ENCODE data around the gene HGD. TPM values are rescaled to one million over a fixed set of nuclear protein-coding genes. Genes with fewer than 3 reads are reported as not detected.
A peak's percentile ranks its signal among the peaks of the same experiment; 100 is the strongest.

The HGD gene
- total and polyA plus RNA-seq, 11 donors, result 0.16 to 0.62 (median 0.56) TPM; not detected in 8

DNA sequence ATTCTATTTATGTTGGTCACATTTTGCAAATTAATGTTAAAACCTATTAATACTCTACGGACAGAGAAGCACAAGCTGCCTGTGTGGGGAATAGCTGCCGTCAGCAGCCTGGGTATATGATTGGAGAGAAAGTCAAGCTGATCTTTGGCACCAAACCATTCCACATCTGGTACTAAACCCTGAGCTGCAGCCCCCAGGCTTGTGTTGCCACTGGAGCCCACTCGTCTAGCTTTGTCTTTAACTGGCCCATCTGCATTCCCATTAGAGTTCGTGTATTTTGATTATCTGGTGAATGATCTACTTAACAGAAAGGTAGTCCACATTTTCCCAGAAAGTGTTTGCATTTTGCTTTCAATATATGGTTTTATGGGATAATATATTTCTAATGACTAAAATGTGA lies 80.5 kb downstream of the HGD start:
- DNase-seq, result no peak
- H3K9me3 ChIP-seq, result no peaks in the 10 kb centered on the region
- H3K4me3 ChIP-seq, result no peak overlapping the region
- TF ChIP-seq POLR2A (IDR thresholded peaks at IDR 0.05), result no peak
- TF ChIP-seq, protein P1, sequence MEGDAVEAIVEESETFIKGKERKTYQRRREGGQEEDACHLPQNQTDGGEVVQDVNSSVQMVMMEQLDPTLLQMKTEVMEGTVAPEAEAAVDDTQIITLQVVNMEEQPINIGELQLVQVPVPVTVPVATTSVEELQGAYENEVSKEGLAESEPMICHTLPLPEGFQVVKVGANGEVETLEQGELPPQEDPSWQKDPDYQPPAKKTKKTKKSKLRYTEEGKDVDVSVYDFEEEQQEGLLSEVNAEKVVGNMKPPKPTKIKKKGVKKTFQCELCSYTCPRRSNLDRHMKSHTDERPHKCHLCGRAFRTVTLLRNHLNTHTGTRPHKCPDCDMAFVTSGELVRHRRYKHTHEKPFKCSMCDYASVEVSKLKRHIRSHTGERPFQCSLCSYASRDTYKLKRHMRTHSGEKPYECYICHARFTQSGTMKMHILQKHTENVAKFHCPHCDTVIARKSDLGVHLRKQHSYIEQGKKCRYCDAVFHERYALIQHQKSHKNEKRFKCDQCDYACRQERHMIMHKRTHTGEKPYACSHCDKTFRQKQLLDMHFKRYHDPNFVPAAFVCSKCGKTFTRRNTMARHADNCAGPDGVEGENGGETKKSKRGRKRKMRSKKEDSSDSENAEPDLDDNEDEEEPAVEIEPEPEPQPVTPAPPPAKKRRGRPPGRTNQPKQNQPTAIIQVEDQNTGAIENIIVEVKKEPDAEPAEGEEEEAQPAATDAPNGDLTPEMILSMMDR (IDR thresholded peaks at IDR 0.05), result no peak
- intact Hi-C loops (cut with DNase I), result no loop called here
- H3K27ac ChIP-seq, result peak overlapping the region in 5 of 12 donors; percentile 33 to 98 (median 84)
- H3K27me3 ChIP-seq, result no peaks in the 10 kb centered on the region
- ATAC-seq, result no peak
- WGBS, 4 donors, result 48 to 59% (median 53%) methylated on average over 4 of the region's 4 CpGs
- H3K4me1 ChIP-seq, result peaks cover 11 to 59% (median 36%) of the 10 kb centered on the region in 12 donors
- H3K36me3 ChIP-seq, result peaks cover 0 to 58% (median 48%) of the 10 kb centered on the region in 9 donors

DNA sequence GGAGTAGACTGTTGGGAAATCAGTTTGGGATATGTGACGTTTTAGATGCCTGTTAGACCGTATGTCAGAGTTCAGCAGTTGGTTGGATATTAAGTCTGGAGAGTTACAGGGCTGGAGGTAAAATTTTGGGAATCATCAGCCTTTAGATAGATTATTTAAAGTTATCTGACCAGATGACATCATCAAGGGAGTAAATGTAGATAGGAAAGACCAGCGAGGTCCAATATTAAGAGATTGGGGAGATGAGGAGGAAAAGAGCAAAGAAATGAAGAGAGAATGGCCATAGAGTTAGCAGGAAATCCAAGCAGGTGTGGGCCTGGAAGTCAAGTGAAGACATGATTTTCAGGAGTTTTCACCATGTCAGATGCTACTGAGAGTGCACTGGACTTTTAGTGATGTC lies 82.8 kb downstream of the HGD start:
- Histone ChIP-seq H3K4me1 (peaks cover 11 to 53% (median 36%) of the 10 kb centered on the region in 12 donors), H3K27me3 (no peaks in the 10 kb centered on the region), H3K9me3 (no peaks in the 10 kb centered on the region), H3K36me3 (peaks cover 0 to 58% (median 48%) of the 10 kb centered on the region in 9 donors), H3K4me3 (peak overlapping the region in 4 of 12 donors; percentile 4 to 16 (median 13)), H3K27ac (peak overlapping the region in 11 of 12 donors; percentile 2 to 98 (median 55))
- DNase-seq, result no peak
- intact Hi-C loops (cut with DNase I), result loop anchor here in 5 of 10 donors (10.0 kb wide), 1 partner anchor 146 kb away; the partner anchor contains the start of genes GTF2E1 (in 5 of the 5) and RABL3 (in 5 of the 5)
- WGBS, 4 donors, result 44 to 52% (median 46%) methylated on average over 3 of the region's 3 CpGs
- no peak for ATAC-seq
- TF ChIP-seq, protein P1 (IDR thresholded peaks at IDR 0.05), result no peak
- TF ChIP-seq POLR2A (IDR thresholded peaks at IDR 0.05), result no peak

DNA sequence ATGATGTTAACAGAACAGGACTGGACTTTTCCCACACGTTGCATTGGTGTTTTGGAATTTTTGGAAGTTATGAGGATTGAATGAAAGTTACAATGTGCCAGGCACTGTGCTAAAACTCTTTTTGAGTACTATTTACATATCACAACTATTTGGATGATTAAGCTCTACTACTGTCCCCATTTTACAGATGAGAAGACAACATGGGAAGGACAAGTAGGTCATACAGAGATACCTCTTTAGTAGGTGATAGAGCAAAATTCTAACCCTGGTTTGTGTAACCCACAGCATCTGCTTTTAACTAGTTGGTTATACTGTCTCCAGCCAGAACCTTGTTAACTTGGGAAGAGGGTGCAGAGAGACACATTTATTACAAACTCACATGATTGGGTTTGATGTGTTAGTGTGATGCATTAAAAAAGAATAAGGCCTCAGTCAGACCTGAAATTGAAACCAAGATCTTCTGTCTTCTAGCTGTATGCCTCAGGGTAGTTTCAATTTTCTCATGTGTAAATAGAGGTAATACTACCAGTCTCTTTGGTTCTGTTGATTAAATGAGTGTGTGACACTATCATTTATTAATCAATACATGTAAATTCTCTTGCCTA lies 84.5 kb downstream of the HGD start:
- 22 to 38% (median 28%) methylated on average over 1 of the region's 1 CpG for WGBS, 4 donors
- peak overlapping the region in 8 of 12 donors; percentile 9 to 98 (median 90) for H3K27ac ChIP-seq
- H3K27me3 ChIP-seq, result no peaks in the 10 kb centered on the region
- peaks cover 0 to 48% (median 38%) of the 10 kb centered on the region in 9 donors for H3K36me3 ChIP-seq
- intact Hi-C loops (cut with DNase I), result loop anchor here in 6 of 10 donors (2.0 to 10.0 kb wide), 2 partner anchors 145 to 147 kb away; partner anchors contain the start of genes GTF2E1 (in 6 of the 6) and RABL3 (in 6 of the 6)
- peak overlapping the region in 11 of 12 donors; percentile 61 to 94 (median 75) for H3K4me3 ChIP-seq
- H3K4me1 ChIP-seq, result peaks cover 11 to 53% (median 36%) of the 10 kb centered on the region in 12 donors
- ATAC-seq (no peak), DNase-seq (no peak)
- TF ChIP-seq POLR2A (IDR thresholded peaks at IDR 0.05), result no peak
- TF ChIP-seq, protein P1 (IDR thresholded peaks at IDR 0.05), result no peak
- no peaks in the 10 kb centered on the region for H3K9me3 ChIP-seq

DNA sequence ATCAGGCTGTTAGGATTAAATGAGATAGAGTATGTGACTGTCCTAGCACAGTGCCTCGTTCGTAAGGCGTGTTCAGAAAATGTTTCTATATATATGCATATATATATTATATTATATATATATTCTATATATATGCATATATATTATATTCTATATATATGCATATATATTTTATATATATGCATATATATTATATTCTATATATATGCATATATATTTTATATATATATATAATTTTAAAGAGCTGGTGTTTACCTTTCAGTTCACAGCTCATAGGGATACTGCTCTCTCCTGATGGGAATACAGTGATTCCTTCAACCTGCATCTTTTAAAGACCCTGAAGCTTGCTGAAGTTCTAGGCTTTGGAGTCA lies 85.2 kb downstream of the HGD start:
- Histone ChIP-seq H3K27me3 (no peaks in the 10 kb centered on the region), H3K4me1 (peaks cover 11 to 52% (median 36%) of the 10 kb centered on the region in 12 donors), H3K9me3 (no peaks in the 10 kb centered on the region), H3K4me3 (peak overlapping the region; percentile 61 to 94 (median 76)), H3K36me3 (peaks cover 0 to 41% (median 31%) of the 10 kb centered on the region in 9 donors), H3K27ac (peak overlapping the region; percentile 83 to 98 (median 94))
- DNase-seq (no peak), ATAC-seq (no peak)
- intact Hi-C loops (cut with DNase I), result loop anchor here in 8 of 10 donors (1.0 to 10.0 kb wide), 3 partner anchors 145 to 148 kb away; partner anchors contain the start of genes GTF2E1 (in 8 of the 8) and RABL3 (in 8 of the 8)
- TF ChIP-seq, protein P1 (IDR thresholded peaks at IDR 0.05), result no peak
- WGBS, 4 donors, result 17 to 21% (median 20%) methylated on average over 3 of the region's 3 CpGs
